OCI-LY7 (cell line): ENCODE measurements around the gene PES1.

Experiments
- EZH2phosphoT487 ChIP-seq: fragments of 200-600 bp; sonication (generic); IDR thresholded peaks from 2 replicates; pipeline ENCODE4 v1.6.1; 2018; ENCODE audit warnings: low read depth, borderline replicate concordance, mild to moderate bottlenecking, mixed run types, antibody characterized with exemption, low read length, moderate library complexity, mixed read lengths
- TF ChIP-seq, protein P1 (sequence below): fragments of 200-600 bp; sonication (generic); conservative IDR thresholded peaks from 2 replicates; pipeline ENCODE4 v1.5.1; 2014; ENCODE audit warnings: mild to moderate bottlenecking, antibody characterized with exemption, low read length, moderate library complexity, mixed read lengths

DNA sequence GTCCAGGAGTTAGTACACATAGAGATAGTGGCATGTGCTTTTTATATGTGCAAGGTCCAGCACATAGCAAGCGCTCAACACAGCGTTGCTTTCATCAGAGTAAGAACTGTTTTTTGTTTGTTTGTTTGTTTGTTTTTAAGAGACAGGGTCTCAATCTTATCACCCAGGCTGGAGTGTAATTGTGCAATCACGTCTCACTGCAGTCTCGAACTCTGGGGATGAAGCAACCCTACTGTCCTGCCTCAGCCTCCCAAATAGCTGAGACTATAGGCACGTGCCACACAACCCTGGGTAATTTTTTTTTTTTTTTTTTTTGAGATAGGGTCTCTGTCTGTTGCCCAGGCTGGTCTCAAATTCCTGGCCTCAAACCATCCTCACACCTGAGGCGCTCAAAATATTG, 26.1 kb upstream of the PES1 start:
- TF ChIP-seq, protein P1, sequence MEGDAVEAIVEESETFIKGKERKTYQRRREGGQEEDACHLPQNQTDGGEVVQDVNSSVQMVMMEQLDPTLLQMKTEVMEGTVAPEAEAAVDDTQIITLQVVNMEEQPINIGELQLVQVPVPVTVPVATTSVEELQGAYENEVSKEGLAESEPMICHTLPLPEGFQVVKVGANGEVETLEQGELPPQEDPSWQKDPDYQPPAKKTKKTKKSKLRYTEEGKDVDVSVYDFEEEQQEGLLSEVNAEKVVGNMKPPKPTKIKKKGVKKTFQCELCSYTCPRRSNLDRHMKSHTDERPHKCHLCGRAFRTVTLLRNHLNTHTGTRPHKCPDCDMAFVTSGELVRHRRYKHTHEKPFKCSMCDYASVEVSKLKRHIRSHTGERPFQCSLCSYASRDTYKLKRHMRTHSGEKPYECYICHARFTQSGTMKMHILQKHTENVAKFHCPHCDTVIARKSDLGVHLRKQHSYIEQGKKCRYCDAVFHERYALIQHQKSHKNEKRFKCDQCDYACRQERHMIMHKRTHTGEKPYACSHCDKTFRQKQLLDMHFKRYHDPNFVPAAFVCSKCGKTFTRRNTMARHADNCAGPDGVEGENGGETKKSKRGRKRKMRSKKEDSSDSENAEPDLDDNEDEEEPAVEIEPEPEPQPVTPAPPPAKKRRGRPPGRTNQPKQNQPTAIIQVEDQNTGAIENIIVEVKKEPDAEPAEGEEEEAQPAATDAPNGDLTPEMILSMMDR, result no peak
- TF ChIP-seq EZH2phosphoT487, result no peak
